NT2/D1 (cell line): ENCODE measurements around the gene HEBP1.
A peak's percentile ranks its signal among the peaks of the same experiment; 100 is the strongest.

Experiments
- DNase-seq: peaks from one replicate; pipeline ENCODE4 v3.0.0-alpha.2; 2011; ENCODE audit warnings: low read depth, low spot score
- H3K27me3 ChIP-seq: 2 replicates; pipeline ENCODE4 v1.6.0; 2011; ENCODE audit warnings: mild to moderate bottlenecking; ENCODE audit not compliant: insufficient read length, insufficient read depth
- H3K36me3 ChIP-seq: 2 replicates; pipeline ENCODE4 v1.6.1; 2011; ENCODE audit warnings: mild to moderate bottlenecking, low read length, mixed read lengths; ENCODE audit not compliant: insufficient read depth, insufficient read length
- H3K4me1 ChIP-seq: 2 replicates; pipeline ENCODE4 v1.5.1; 2011; ENCODE audit not compliant: insufficient read depth, insufficient read length
- H3K4me3 ChIP-seq: 2 replicates; pipeline ENCODE4 v1.5.1; 2011; ENCODE audit warnings: low read depth; ENCODE audit not compliant: insufficient read length
- H3K9ac ChIP-seq: 2 replicates; pipeline ENCODE4 v1.6.0; 2011; ENCODE audit warnings: low read depth; ENCODE audit not compliant: insufficient read length
- H3K9me3 ChIP-seq: 2 replicates; pipeline ENCODE4 v1.5.1; 2011; ENCODE audit warnings: mild to moderate bottlenecking, low read length; ENCODE audit not compliant: insufficient read depth
- SUZ12 ChIP-seq: IDR thresholded peaks from 2 replicates; pipeline ENCODE4 v1.6.1; 2011; ENCODE audit not compliant: insufficient read length, insufficient read depth; ENCODE audit errors: extremely low read depth
- YY1 ChIP-seq: IDR thresholded peaks from 2 replicates; pipeline ENCODE4 v1.6.1; 2011; ENCODE audit not compliant: insufficient read length, insufficient read depth
- ZNF274 ChIP-seq: IDR thresholded peaks from 2 replicates; pipeline ENCODE4 v1.6.1; 2011; ENCODE audit warnings: mild to moderate bottlenecking, low read depth, low read length

HEBP1 gene

DNA sequence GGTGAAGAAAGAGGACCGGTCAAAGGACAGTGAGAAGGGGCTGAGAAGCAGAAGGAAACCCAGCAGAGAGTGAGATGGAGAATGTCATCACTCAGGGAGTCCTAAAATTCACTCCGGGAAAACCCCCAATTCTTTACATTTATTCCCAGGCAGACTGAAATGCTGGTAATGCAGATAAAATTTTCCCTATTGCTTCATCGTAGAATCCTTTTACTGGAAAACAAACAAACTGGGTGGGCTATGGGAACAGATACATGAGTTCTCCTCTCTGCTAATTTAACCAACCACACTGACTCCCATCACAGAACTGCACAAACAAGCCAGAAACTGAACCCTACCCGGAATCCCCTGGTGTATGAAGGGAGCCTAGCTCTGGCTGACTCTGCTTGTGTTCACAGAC is 20.9 kb downstream of the HEBP1 start:
- TF ChIP-seq ZNF274 (no peak), SUZ12 (no peak), YY1 (no peak)
- H3K9ac ChIP-seq = no peak overlapping the region
- H3K36me3 ChIP-seq = peaks cover 39% of the 10 kb centered on the region
- no peak overlapping the region for H3K4me3 ChIP-seq
- no peak for DNase-seq
- peaks cover 2% of the 10 kb centered on the region for H3K4me1 ChIP-seq
- H3K27me3 ChIP-seq = no peaks in the 10 kb centered on the region
- H3K9me3 ChIP-seq = 0 out of 2 replicates have a peak, but pooled peaks cover under 1% of the 10 kb centered on the region

DNA sequence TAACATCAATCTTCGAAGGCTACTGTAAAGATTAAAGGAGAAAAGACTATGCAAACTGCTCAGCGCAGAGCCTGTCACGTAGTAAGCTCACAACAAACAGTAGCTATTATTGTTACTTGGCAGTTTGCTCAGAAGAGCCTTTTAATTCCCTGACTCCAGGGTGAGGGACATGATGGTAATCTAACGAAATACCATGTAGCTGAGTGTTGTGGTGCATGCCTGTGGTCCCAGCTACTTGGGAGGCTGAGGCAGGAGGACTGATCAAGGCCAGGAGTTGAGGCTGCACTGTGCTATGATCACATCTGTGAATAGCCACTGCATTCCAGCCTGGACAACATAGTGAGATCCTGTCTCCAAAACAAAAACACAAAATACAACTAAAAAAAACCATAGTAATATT is 22.8 kb downstream of the HEBP1 start:
- DNase-seq = no peak
- H3K4me1 ChIP-seq = peaks cover 2% of the 10 kb centered on the region
- no peak overlapping the region for H3K4me3 ChIP-seq
- no peaks in the 10 kb centered on the region for H3K27me3 ChIP-seq
- peaks cover 16% of the 10 kb centered on the region for H3K9me3 ChIP-seq
- no peak overlapping the region for H3K9ac ChIP-seq
- TF ChIP-seq YY1 = no peak
- TF ChIP-seq SUZ12 = no peak
- TF ChIP-seq ZNF274 = no peak
- peaks cover 51% of the 10 kb centered on the region for H3K36me3 ChIP-seq

DNA sequence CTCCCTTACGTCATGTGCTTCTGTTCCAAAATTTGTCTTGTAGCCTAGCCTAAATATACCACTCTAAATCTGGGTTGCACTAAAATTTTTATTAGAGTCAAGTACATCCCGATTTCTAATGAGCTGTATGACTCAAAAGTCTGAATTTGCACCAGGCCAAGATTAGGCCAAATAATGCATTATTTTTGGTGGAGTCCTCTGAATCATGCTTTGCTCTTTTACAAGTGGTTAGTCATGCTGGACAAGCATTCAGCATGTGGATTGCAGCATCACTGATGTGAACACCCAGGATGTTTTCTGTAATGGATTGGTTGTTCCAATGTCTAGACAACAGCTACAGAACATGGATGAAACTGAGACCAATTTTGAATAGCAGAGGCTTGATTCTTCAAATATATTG is 23.7 kb downstream of the HEBP1 start:
- H3K9me3 ChIP-seq = peaks cover 16% of the 10 kb centered on the region
- DNase-seq = no peak
- peaks cover 54% of the 10 kb centered on the region for H3K36me3 ChIP-seq
- no peak overlapping the region for H3K4me3 ChIP-seq
- TF ChIP-seq ZNF274 (no peak), SUZ12 (no peak), YY1 (no peak)
- no peak overlapping the region for H3K9ac ChIP-seq
- no peaks in the 10 kb centered on the region for H3K27me3 ChIP-seq
- peaks cover 2% of the 10 kb centered on the region for H3K4me1 ChIP-seq

DNA sequence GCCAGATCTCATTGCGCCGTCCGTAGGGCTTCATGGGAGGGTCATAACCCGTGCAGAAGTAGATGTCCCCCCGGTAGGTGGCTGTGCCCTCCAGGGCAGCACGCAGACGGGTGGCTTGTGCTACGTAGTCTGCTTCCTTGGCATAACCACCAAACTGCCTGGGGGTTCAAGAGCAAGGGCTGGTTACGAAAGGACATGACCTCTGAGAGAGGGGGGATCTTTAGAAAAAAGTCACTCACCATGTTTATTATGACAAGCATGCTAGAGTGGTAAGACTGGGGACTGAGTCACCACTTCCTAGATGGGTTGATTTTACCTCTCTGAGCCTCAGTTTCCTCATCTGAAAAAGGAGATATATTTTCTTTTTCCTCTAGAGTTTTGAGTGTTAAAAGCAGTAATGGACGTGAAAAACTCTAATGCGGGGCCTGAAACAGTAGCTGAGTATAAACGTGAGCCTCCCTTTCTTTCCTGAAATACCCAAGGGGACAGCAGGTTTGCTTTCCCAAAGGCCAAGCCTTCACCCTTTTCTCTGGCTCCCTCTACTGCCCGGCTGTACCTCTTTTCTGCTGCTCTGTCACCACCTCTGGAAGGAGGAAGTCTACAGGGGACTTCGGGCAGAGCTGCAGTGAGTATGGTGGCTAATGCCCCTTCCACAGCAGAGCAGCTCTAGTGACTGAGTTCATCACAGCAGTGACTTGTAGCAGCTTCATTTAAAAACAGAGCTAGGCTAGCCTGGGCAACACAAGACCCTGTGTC is 24.6 kb downstream of the HEBP1 start:
- DNase-seq = peak; percentile 74
- Histone ChIP-seq H3K9ac (no peak overlapping the region), H3K4me3 (no peak overlapping the region)

GRCh38 chr12:12974211-12974610 is 25.9 kb downstream of the HEBP1 start:
- H3K27me3 ChIP-seq = no peaks in the 10 kb centered on the region
- TF ChIP-seq ZNF274 = no peak
- TF ChIP-seq YY1 = no peak
- no peak for TF ChIP-seq SUZ12
- H3K4me3 ChIP-seq = no peak overlapping the region
- no peaks in the 10 kb centered on the region for H3K4me1 ChIP-seq
- peaks cover 46% of the 10 kb centered on the region for H3K36me3 ChIP-seq
- H3K9me3 ChIP-seq = peaks cover 16% of the 10 kb centered on the region
- no peak overlapping the region for H3K9ac ChIP-seq
- no peak for DNase-seq

More for the DNA sequence above, 24.6 kb downstream of the HEBP1 start:
- H3K4me1 ChIP-seq = peaks cover 2% of the 10 kb centered on the region
- H3K9me3 ChIP-seq = peaks cover 16% of the 10 kb centered on the region
- TF ChIP-seq SUZ12 = no peak
- TF ChIP-seq YY1 = no peak
- no peak for TF ChIP-seq ZNF274
- H3K27me3 ChIP-seq = no peaks in the 10 kb centered on the region
- peaks cover 48% of the 10 kb centered on the region for H3K36me3 ChIP-seq

DNA sequence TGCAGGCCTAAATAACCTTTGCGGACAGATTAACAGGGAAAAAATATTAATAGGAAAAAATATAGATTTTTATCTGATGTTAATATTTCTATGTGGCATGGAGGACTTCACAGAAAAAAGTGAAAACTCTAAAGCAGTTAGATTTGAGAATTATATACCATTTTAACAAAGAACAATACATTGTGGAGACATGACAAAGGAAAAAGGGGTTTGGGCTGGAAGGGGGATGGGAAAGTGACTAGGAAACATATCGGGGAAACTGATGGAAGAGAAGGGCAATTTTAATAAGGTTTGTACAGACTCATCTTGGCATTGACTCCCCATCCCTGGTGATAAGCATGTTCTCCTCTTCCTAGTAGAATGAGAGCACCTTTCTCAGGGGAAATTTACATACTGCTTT is 27.0 kb downstream of the HEBP1 start:
- no peaks in the 10 kb centered on the region for H3K4me1 ChIP-seq
- H3K36me3 ChIP-seq = peaks cover 51% of the 10 kb centered on the region
- H3K9ac ChIP-seq = no peak overlapping the region
- H3K9me3 ChIP-seq = peaks cover 16% of the 10 kb centered on the region
- TF ChIP-seq YY1 = no peak
- TF ChIP-seq ZNF274 = no peak
- no peak for TF ChIP-seq SUZ12
- no peaks in the 10 kb centered on the region for H3K27me3 ChIP-seq
- no peak for DNase-seq
- no peak overlapping the region for H3K4me3 ChIP-seq

DNA sequence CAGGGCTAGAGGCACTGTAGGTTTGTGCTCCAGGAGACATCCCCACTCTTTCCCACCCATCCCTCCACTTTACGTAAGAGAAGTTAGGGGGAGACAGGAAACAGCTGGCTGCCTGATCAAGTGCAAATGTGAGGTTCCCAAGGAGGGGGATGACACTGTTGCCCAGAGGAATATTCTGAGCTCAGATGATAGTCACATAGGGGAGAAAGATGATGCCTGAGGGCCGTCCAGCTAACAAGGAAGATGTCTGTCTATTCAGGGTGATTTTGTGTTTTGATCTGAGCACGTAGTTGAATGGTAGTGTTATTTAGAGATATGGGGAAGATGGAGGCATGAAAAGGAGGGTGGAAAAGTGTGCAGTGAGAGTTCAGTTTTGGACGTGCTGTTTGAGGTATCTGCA is 34.2 kb downstream of the HEBP1 start:
- no peak overlapping the region for H3K4me3 ChIP-seq
- DNase-seq = no peak
- TF ChIP-seq SUZ12 (no peak), ZNF274 (no peak), YY1 (no peak)
- H3K4me1 ChIP-seq = no peaks in the 10 kb centered on the region
- H3K36me3 ChIP-seq = peaks cover 5% of the 10 kb centered on the region
- H3K9me3 ChIP-seq = no peaks in the 10 kb centered on the region
- H3K27me3 ChIP-seq = no peaks in the 10 kb centered on the region
- no peak overlapping the region for H3K9ac ChIP-seq
